ENCODE data around the gene WSB2.

Gene WSB2

DNA sequence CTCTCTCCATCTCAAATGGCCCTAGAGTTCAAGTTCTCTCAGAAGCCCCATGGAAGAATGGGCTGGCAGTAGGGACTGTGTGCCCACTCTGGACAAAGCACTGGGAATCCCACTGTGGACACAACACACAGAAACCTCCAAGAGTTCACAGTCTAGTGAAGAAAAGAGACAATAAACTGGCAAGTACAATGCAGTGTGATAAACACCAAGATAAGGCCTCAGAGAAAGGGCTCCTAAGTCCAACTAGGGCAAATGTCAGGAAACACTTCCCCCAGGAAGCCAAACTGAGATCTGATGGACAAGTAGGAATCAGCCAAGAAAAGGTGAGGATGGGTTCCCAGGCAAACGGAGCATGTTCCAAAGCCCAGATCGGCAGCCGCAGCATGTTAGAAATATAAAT, 37.4 kb upstream of the WSB2 start:
- TF ChIP-seq POLR2AphosphoS5 (IDR thresholded peaks at IDR 0.05; ENCODE audit: low read depth, low read length) (no peak), FOXP2 (optimal IDR thresholded peaks at IDR 0.05; ENCODE audit: borderline replicate concordance, extremely low read depth, extremely low read length, insufficient read depth) (no peak), SIN3A (IDR thresholded peaks at IDR 0.05; ENCODE audit: borderline replicate concordance, insufficient read depth, low read length) (no peak), TAF1 (IDR thresholded peaks at IDR 0.05; ENCODE audit: borderline replicate concordance, insufficient read depth, low read length) (no peak)
- TF ChIP-seq, protein P1, sequence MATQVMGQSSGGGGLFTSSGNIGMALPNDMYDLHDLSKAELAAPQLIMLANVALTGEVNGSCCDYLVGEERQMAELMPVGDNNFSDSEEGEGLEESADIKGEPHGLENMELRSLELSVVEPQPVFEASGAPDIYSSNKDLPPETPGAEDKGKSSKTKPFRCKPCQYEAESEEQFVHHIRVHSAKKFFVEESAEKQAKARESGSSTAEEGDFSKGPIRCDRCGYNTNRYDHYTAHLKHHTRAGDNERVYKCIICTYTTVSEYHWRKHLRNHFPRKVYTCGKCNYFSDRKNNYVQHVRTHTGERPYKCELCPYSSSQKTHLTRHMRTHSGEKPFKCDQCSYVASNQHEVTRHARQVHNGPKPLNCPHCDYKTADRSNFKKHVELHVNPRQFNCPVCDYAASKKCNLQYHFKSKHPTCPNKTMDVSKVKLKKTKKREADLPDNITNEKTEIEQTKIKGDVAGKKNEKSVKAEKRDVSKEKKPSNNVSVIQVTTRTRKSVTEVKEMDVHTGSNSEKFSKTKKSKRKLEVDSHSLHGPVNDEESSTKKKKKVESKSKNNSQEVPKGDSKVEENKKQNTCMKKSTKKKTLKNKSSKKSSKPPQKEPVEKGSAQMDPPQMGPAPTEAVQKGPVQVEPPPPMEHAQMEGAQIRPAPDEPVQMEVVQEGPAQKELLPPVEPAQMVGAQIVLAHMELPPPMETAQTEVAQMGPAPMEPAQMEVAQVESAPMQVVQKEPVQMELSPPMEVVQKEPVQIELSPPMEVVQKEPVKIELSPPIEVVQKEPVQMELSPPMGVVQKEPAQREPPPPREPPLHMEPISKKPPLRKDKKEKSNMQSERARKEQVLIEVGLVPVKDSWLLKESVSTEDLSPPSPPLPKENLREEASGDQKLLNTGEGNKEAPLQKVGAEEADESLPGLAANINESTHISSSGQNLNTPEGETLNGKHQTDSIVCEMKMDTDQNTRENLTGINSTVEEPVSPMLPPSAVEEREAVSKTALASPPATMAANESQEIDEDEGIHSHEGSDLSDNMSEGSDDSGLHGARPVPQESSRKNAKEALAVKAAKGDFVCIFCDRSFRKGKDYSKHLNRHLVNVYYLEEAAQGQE (IDR thresholded peaks at IDR 0.05; ENCODE audit: insufficient read depth in 1 of 2, low read depth in 2 of 2, low read length in 2 of 2), result no peak

DNA sequence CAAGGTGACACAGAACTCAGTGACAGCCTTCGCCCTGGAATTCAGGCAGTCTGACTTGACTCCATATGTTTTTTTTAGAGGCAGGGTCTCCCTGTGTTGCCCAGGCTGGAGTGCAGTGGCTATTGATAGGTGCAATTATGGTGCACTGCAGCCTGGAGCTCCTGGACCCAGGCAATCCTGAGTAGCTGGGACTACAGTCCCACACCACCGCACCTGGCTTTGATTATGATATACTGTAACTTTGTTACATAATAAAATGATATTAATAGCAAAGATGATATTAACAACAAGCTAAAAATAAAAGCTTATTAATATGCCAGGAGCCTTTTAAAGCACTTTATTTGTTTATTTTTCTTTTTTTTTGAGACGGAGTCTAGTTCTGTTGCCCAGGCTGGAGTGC, 33.1 kb upstream of the WSB2 start:
- TF ChIP-seq POLR2AphosphoS5 (IDR thresholded peaks at IDR 0.05; ENCODE audit: low read depth, low read length), result no peak
- TF ChIP-seq SIN3A (IDR thresholded peaks at IDR 0.05; ENCODE audit: borderline replicate concordance, insufficient read depth, low read length), result no peak
- TF ChIP-seq TAF1 (IDR thresholded peaks at IDR 0.05; ENCODE audit: borderline replicate concordance, insufficient read depth, low read length), result no peak
- no peak for TF ChIP-seq FOXP2 (optimal IDR thresholded peaks at IDR 0.05; ENCODE audit: borderline replicate concordance, extremely low read depth, extremely low read length, insufficient read depth)

DNA sequence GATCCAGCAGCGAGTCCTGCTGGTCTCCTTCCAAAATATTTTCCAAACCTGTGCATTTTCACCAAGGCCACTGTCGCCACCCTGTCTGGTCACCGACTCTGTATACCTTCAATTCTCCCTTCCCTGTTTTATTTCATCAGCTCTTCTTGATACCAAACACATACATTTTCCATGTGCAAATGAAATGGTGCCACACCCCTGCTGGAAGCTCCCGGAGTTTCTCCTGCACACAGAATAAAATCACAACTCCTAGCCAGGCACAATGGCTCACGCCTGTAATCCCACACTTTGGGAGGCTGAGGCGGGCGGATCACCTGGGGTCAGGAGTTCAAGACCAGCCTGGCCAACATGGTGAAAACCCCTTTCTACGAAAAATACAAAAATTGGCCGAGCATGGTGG, 28.8 kb upstream of the WSB2 start:
- TF ChIP-seq FOXP2 (optimal IDR thresholded peaks at IDR 0.05; ENCODE audit: borderline replicate concordance, extremely low read depth, extremely low read length, insufficient read depth), result no peak
- no peak for TF ChIP-seq POLR2AphosphoS5 (IDR thresholded peaks at IDR 0.05; ENCODE audit: low read depth, low read length)
- no peak for TF ChIP-seq SIN3A (IDR thresholded peaks at IDR 0.05; ENCODE audit: borderline replicate concordance, insufficient read depth, low read length)
- TF ChIP-seq TAF1 (IDR thresholded peaks at IDR 0.05; ENCODE audit: borderline replicate concordance, insufficient read depth, low read length), result no peak
- TF ChIP-seq, protein P1 (IDR thresholded peaks at IDR 0.05; ENCODE audit: insufficient read depth in 1 of 2, low read depth in 2 of 2, low read length in 2 of 2), result no peak

DNA sequence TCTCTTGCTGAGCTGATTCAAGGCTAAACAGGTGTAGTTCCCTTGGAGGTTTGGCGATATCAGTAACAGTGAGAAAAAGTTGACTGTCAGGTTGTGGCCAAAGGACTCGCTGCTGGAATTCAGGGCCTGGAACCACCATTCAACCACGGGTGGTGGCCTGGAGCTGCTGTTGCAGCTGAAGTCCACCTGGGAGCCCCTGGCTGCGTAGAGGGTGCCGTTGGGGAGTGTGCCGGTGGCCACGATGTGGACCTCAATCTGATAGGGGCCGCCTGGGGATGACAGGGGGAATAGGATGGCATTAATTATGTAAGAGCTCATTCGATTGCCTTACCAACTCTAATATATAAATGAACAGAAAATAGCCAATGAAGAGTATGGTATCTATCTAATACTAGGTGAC, 21.2 kb upstream of the WSB2 start:
- TF ChIP-seq FOXP2 (optimal IDR thresholded peaks at IDR 0.05; ENCODE audit: borderline replicate concordance, extremely low read depth, extremely low read length, insufficient read depth) (no peak), POLR2AphosphoS5 (IDR thresholded peaks at IDR 0.05; ENCODE audit: low read depth, low read length) (no peak)

DNA sequence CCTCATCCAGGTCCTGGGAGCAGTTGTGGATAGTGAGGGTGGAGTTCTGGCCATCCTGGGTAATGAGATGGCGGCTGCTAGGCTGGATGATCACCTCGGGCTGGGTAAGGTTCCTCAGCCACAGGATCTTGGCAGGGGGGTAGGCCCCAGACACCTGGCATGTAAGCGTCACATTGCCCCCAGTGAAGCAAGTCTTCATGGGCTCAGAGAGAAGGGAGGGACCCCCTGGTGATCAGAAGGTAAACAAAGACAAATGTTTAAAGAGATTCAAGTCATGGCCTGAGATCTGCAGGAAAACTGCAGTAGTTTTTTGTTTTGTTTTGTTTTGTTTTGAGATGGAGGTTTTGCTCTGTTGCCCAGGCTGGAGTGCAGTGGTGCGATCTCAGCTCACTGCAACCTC, 12.8 kb upstream of the WSB2 start:
- TF ChIP-seq, protein P1 (IDR thresholded peaks at IDR 0.05; ENCODE audit: insufficient read depth in 1 of 2, low read depth in 2 of 2, low read length in 2 of 2), result no peak
- TF ChIP-seq TAF1 (IDR thresholded peaks at IDR 0.05; ENCODE audit: borderline replicate concordance, insufficient read depth, low read length) (no peak), SIN3A (IDR thresholded peaks at IDR 0.05; ENCODE audit: borderline replicate concordance, insufficient read depth, low read length) (no peak), FOXP2 (optimal IDR thresholded peaks at IDR 0.05; ENCODE audit: borderline replicate concordance, extremely low read depth, extremely low read length, insufficient read depth) (no peak), POLR2AphosphoS5 (IDR thresholded peaks at IDR 0.05; ENCODE audit: low read depth, low read length) (no peak)

DNA sequence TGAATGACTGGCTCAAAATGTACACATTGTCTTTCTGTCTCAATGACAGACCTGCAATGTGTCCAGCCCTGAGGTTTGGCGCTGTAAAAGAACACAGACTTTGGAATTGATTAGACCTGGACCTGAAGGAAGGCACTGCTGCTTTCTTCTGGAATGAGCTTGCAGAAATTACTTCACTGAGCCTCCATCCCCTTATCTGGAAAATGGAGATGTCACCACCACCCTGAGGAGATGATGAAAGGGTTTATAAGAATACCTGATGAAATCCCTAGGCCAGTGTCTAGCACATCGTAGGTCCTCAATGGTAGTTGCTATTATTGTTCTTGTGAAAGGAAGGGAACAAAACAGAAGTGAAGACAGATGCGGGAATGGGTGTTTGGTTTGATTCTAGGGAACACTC, 9.7 kb upstream of the WSB2 start:
- TF ChIP-seq FOXP2 (optimal IDR thresholded peaks at IDR 0.05; ENCODE audit: borderline replicate concordance, extremely low read depth, extremely low read length, insufficient read depth) (no peak), POLR2AphosphoS5 (IDR thresholded peaks at IDR 0.05; ENCODE audit: low read depth, low read length) (no peak), SIN3A (IDR thresholded peaks at IDR 0.05; ENCODE audit: borderline replicate concordance, insufficient read depth, low read length) (no peak), TAF1 (IDR thresholded peaks at IDR 0.05; ENCODE audit: borderline replicate concordance, insufficient read depth, low read length) (no peak)
- TF ChIP-seq, protein P1 (IDR thresholded peaks at IDR 0.05; ENCODE audit: insufficient read depth in 1 of 2, low read depth in 2 of 2, low read length in 2 of 2), result no peak
